NCI-H1092 treated with DMSO at 0.1 percent for 48 hours (cell line): Measurements from ENCODE around the gene HNRNPD.
"Not testable (repeated sequence)": the region's sequence is repeated elsewhere in the genome, so short reads cannot be mapped to it uniquely, and the experiment has no call there.

Source experiments
- DNase-seq: peaks from one replicate; lab custom pipeline; 2025; lab: John Stamatoyannopoulos, UW

Gene HNRNPD

GRCh38 chr4:82372517-82373485 lies 990 bp downstream of the HNRNPD start:
- peak; percentile 78 for DNase-seq

GRCh38 chr4:82371497-82371896 lies 2.3 kb downstream of the HNRNPD start:
- DNase-seq, result peak; percentile 16

DNA sequence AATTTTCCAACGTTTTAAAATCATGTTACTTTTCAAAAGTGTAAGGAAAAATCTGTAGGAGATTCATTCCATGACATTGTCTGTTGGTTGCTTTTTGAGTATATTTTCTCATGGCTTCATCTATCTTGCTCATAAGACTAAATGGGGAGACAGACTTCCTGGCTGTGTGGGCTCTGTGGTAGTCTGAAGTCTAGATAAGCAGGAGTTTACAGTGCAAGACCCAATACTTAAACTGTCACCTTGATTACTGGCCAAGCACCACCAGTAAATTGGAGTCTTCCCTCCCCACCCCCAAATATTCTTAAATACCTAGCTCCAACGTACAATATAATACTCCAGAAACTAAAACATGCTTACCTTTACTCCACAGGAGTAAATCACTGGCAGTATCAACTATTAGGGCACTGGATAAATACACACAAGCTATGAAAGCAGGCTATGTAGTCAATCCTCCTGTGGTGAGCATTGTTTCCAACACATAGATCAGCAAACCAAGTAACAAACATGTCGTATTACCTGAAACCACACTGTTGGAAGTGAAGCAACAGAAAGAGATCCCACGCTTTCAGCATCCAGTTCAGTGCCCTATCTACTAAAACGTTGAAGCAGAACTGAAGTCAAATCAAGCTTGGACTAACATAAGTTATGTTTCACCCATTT lies 6.2 kb downstream of the HNRNPD start:
- DNase-seq, result no peak

- not testable (repeated sequence) for DNase-seq
Observed at GRCh38 chr4:82366431-82366830, 7.4 kb downstream of the HNRNPD start.

- no peak for DNase-seq
Observed at GRCh38 chr4:82363896-82364487, 9.8 kb downstream of the HNRNPD start.

GRCh38 chr4:82362565-82362964 lies 11.2 kb downstream of the HNRNPD start:
- no peak for DNase-seq

DNA sequence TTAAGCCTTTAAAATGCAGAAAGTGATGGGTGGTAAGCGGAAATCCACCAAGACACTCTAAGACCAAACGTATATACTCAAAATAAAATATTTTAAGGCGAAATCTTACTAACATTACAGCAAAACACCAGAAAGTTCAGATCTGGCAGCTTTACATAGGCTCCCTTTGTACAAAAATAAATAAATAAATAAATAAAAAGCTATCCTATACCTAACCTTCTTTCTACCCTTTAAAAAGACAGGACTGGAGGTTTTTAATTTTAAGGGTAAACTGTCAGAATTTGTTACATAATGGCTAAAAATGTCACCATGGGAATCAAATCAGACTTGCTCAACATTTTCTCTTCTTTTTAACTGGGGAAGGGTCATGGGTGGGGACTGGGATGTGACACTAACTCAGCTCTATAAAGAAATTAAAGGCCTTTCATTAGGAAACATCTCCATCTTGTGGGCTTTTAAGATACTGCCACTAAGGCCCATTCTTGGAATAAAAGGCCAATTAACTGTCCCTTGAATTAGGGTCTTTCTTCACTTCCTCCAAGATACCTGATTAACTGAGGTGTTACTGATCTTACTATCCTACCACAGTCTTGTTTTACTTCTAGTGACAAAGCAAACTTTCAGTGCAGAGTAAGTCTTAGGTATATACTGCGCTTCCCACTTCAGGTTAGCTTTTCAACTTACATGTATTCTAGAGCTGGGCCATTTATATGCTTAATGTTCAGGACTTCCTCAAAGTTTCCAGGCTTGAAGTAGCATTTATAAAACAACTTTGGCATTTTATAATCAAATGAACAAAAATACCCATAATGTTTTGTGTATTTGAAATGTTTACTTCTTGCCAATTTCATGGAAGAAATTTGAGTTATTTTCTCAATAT lies 13.3 kb downstream of the HNRNPD start:
- no peak for DNase-seq

DNA sequence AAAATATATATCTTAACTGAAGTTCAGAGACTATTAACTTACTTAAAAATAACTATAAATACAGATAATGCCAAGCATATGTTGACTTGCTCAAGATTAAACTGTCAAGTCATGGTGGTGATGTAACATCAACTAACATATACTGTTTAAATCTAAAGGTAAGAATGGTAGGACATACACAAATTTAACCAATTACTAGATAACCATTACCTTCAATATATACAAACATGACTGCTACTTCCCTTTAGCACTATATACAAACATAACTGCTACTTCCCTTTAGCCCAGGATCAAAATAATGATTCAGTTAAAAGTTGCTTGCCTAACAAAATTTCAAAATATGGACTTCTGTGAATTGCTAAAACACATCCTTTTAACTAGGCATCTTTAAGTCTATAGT lies 14.9 kb downstream of the HNRNPD start:
- DNase-seq, result no peak

GRCh38 chr4:82357640-82358039 lies 16.2 kb downstream of the HNRNPD start:
- DNase-seq, result no peak

GRCh38 chr4:82354788-82355187 lies 19.0 kb downstream of the HNRNPD start:
- DNase-seq, result no peak

- DNase-seq, result no peak
Observed at GRCh38 chr4:82352825-82353366, 20.9 kb downstream of the HNRNPD start.

GRCh38 chr4:82352118-82352824 lies 21.5 kb downstream of the HNRNPD start:
- DNase-seq, result no peak

GRCh38 chr4:82346126-82346525 lies 27.7 kb downstream of the HNRNPD start:
- DNase-seq, result no peak

DNA sequence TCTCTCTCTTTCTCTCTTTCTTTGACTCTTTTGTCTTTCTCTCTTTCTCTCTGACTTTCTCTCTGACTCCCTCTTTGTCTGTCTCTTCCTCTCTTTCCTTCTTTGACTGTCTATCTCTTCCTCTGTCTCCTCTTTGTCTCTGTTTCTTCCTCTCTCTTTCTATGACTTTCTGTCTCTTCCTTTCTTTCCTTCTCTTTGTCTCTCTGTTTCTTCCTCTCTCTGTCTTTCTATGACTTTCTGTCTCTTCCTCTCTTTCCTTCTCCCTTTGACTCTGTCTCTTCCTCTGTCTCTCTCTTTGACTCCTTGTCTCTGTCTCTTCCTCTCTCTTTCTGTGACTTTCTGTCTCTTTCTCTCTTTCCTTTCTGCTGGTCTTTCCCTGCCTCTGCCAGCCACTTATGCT lies 38.7 kb downstream of the HNRNPD start:
- no peak for DNase-seq

DNA sequence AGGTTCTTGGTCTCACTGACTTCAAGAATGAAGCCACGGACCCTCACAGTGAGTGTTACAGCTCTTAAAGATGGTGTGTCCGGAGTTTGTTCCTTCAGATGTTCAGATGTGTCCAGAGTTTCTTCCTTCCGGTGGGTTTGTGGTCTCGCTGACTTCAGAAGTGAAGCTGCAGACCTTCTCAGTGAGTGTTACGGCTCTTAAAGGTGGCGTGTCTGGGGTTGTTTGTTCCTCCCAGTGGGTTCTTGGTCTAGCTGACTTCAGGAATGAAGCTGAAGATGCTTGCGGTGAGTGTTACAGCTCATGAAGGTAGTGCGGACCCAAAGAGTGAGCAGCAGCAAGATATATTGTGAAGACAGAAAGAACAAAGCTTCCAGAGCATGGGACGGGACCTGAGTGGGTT lies 40.1 kb downstream of the HNRNPD start:
- not testable (repeated sequence) for DNase-seq

- no peak for DNase-seq
Observed at GRCh38 chr4:82331814-82332213, 42.0 kb downstream of the HNRNPD start.

DNA sequence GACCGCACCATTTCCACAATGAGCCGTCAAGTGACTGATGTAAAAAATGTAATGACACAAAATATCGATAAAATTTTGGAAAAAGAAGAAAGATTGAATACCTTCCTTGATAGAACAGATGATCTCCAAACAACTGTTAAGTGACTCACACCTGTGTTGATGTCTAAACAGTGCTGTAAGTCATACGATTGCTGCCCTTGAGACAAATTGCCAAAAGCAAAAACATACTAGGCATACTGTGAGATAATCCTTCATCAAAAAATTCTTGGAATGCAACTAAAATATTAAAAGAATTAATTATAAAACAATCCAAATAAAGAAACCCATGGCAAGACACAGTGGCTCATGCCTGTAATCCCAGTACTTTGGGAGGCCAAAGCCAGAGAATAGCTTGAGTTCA lies 53.4 kb downstream of the HNRNPD start:
- DNase-seq, result no peak

DNA sequence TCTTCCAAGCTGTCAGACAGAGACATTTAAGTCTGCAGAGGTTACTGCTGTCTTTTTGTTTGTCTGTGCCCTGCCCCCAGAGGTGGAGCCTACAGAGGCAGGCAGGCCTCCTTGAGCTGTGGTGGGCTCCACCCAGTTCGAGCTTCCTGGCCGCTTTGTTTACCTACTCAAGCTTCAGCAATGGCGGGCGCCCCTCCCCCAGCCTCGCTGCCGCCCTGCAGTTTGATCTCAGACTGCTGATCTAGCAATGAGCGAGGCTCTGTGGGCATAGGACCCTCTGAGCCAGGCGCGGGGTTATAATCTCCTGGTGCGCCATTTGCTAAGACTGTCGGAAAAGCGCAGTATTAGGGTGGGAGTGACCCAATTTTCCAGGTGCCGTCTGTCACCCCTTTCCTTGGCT lies 70.7 kb downstream of the HNRNPD start:
- DNase-seq, result not testable (repeated sequence)
